CD1c-positive myeloid dendritic cell (primary cell): ENCODE results near the gene LSG1.

ENCODE experiments used
- DNase-seq: peaks from one replicate; pipeline ENCODE4 v3.0.0-alpha.2; 2016; ENCODE audit errors: extremely low spot score

The LSG1 gene

DNA sequence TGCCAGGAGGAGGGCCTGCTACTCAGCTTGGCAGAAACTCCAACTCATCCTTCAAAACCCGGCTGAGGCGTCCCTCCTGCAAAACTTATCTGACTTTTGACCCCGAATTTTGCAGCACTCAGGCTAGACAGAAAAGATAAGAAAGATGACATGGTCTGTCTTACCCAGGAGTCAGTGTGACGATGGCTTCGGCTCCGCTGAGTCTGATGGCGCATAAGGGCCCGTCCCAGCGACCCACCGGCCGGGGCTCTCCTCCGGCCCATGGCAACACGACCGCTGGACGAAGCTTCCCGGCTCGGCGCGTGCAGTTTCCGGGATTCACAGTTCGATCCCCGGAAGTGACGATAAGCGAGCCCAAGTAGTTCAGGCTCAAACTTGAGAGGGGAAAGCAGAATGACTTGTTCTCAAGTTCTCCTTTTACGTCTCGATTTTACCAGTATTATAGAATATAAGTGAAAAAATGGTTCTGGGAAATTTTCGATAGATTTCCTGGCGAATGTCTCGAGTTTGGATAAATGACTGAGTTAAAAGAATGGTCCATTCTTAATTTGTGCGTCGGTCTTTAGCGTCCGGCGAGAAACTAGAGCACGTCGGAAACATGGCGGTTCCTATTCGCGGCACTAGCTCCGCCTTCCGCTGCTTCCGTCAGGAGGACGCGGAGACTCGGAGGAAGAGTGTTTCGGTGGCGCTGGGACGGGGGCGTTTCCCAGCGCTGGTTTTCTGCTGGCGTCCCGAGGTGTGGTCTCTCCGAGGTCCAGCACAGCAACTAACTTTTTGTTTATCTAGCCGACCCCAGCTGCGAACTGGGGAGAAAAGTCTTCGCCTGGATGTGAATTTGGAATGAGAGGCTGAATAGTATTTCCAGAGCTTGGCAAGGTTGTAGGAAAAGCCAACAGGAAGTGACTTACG is at the start of gene LSG1:
TSS of gene LSG1 (minus strand) at position 292 of the 909 bp plus-strand sequence. CDS start at position 263, 29 bp downstream.
- peak; percentile 97 for DNase-seq

DNA sequence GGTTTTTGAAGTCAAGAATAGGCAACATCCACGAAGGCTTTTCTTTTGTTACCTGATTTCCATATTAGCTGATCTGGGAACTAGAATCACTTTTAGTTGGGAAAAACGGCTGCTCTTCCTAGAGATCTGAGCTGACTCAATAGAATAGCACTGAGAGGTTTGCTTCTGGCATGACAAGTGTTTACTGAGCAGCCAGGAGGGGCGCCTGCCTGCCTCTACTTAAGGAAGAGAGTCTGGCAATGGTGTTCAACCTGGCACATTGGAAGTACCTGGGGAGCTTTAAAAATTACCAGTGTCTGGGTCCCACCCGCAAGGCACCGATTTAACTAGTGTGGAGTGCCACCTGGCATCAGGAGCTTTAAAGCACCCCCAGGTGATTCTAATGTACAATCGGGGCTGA is 48.1 kb upstream of the LSG1 start:
- no peak for DNase-seq

DNA sequence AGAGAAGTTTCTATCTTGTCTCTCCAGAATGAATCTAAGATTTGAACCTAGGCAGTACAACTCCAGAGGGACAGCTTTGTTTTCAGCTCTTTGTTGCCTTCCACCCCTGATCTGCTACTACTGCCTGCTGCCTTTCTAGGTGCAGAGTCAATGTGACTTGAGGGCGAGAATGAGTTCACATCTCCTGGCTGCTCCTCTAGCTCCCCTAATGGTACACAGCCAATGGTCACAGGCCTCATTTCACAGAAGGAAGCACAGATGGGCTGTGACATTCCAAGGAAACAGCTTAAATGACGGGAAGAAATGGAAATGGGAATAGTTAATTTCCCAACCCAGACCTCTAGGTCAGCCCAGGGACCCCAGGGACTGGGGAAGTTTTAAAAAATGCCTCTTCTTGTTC is 46.1 kb upstream of the LSG1 start:
- DNase-seq = no peak

DNA sequence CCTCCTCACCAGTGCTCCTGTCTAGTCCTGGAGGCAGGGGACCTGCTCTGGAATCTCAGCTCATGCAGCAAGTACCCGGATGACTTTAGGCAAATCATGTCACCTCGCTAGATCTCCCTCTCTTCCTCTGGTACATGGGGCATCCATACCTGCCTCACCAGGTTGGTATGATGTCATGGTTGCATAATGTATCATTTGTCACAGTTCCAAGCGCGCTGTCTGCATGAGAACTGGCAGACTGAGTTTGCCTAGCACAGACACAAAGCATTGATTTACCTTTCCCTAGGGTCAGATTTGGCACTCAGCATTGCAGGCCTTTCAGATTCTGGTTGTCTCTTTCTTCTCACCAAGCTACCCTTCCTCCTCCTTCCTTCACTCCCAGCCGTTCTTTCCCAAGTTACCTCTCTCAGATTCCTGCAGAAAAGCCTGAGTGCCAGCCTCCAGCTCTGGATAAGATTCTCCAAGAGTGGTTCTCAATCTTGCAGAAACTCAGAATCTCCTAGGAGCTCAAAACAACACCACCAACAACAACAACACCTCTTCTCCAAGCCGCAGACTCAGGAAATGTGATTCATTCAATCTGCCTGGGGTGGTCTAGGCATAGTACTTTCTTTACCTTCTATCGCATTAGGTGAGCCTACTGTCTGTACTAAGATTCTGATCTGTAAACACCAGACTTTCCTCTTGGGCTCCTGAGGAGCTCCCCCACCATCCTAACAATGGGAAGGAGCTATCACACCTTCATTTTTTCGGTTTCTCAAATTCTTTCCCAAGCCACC is 43.2 kb upstream of the LSG1 start:
- DNase-seq = no peak

DNA sequence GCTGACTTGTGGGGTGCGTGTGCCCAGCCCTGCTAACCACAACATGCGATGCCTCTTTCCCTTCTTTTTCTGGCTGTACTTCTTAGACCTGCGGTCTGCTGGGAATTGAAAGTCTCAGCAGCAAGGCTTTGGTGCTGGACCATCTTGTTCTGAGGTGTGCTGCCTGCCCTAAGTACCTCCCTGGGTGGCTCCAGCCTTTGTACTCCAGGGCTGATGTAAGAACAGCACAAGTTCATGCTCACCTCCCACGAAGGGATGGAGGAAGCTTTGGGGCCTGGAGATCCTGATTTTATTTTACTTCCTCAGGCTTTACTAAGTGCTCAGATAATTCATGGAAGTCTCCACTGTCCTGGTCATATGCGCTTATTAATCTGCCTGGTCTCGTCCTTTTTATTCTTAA is 42.6 kb upstream of the LSG1 start:
- no peak for DNase-seq

DNA sequence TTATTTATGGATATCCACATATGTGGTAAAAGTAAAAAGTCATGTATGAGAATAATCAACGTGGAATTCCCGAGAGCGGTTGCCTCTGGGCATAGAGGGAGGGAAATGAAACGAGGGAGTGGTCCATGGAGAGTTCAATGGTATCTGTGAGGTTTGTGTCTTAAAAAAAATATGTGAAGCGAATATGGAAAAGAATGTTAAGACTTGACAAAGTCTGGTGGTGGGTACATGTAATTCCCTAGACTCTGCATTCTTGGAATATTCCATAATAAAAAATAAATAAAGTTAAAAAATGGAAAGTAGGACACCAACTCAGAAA is 42.1 kb upstream of the LSG1 start:
- DNase-seq = no peak

DNA sequence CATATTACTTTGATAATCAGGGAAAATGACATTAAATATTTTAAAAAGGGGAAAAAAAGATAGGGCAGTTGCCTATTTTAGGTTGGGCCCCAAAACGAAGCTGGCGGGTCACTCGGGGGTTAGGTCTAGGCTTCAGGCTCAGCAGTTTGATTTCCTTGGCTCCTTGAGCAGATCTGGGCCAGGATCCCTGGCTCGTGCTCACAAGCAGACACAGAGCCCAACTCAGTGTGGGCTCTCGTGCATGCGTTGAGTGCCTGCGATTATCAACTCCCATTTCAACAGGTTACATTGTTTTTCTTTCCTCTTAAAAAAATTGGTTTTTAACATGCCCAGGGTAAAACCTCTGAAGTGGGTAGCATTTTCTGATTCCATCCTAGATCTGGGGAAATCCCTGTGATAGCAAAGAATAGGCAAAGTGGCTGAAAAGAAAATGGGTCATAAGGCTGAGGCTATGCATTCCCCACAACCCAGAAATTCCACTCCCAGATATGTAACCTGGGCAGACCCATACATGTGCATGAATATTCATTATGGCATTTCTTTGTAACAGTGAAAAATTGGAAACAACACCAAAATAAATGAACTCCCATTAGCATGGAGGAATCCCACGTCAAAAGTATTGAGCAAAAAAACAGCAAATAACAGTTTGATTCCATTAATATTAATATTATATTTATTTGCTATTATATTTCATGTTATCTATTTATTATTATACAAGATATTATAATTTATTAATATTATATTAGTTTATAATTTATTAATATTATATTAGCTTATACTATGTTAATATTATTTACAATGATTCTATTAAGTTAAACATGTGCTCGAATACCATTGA is 41.5 kb upstream of the LSG1 start:
- DNase-seq = no peak

DNA sequence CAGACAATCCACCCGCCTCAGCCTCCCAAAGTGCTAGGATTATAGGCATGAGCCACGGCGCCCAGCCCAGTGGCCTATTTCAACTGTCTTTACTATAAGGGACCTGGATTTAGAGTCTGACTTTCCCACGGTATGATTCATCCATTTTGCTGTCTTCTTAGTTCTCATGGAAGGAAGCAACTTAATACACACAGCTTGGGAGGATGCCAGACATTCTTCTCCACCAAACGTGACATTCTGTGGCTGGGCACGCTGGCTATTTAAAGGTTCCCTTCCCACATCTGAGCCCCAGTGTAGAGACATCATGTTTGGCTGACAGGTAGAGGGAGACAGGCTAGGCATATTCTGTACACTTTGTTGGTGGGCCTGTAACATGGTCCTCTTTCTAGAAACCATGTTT is 39.9 kb upstream of the LSG1 start:
- DNase-seq = no peak

DNA sequence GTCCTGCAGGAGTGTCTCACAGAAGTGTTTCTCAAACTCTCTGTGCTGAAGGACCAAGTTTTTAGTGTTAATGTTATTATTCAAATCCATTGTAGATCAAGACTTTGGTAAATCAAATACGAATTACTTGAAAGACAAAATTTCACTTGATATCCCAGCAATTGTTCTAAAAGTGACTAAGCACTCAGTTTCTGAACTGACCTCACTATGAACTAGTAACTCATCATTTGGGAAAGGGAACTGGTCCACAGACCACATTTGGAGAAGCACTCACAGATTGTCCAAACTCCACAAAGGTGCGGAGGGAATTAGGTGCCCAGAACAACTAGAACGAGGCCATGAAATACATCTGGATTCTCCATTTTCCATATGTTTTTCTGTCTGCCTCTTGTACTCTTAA is 39.3 kb upstream of the LSG1 start:
- peak; percentile 17 for DNase-seq

DNA sequence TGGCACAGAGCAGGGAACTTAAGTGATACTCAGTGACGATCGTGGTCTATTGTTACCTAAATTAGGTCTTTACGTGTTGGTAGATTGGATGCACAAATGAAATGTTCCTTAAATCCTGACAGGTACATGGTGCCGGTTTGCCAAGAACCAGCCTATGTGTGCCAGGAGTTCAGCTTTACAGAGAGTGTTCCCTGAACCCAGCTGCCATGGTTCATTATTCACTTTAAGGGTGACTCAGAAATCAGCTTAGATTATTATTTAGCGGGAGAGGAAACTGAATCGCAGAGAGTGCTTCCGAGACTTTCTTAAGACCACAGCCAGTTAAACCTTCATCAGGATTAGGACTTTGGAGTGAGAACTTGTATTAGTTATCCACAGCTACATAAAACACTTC is 35.2 kb upstream of the LSG1 start:
- no peak for DNase-seq

DNA sequence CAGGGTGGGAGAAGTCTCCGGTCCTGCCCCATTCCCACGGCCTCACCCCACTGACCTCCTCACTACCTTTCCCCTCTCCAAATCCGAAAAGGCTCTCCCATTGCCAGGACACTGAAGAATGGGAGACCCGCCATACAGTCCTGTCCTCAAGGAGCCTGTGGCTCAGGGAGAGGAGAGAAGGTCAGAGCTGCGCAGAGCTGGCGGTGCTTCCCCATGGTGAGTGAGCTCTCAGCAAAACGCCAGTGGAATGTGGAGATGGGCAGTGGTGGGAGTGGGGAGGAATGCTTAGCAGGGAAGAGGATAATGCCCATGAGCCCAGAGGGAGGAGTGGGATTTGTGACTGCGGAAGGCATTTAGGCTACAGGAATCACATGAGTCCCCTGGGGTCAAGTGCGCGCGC is 33.8 kb upstream of the LSG1 start:
- DNase-seq = no peak

DNA sequence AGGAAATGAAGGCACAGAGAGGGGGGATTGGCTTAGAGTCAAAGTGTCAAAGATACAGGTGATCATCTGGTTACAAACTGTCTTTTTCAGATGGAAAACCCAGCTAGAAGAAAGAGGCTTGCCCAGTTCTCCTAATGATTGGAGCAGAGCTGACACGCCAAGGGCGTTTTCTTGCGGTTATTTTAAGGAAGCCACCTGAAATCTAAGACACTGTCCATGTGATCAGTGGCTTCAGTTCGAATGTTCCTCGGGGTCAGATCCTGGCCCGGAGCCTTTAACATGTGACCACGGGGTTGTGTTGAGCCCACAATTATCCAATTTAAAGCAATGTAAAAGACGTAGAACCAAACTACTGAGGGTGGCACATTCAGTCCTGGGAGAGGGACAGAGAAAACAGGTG is 33.2 kb upstream of the LSG1 start:
- DNase-seq = no peak

DNA sequence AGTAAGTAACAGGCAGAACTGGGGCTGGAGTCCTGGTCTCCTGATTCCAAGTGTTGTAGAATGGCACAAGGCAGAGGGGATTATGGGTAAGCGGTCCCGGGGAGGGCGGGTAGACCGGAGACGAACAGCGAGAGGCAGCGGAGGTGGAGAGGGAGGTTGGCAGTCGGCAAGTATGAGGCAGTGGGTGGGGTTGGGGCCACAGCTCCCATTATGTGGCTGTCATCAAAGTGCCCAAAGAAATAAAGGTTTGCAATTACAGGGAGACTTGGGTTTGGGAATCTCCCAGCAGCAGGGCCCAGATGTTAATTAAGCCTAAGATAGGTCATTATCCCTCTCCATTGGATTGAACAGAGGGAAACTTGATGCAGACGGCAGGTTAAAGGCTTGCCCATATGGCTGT is 30.6 kb upstream of the LSG1 start:
- no peak for DNase-seq

DNA sequence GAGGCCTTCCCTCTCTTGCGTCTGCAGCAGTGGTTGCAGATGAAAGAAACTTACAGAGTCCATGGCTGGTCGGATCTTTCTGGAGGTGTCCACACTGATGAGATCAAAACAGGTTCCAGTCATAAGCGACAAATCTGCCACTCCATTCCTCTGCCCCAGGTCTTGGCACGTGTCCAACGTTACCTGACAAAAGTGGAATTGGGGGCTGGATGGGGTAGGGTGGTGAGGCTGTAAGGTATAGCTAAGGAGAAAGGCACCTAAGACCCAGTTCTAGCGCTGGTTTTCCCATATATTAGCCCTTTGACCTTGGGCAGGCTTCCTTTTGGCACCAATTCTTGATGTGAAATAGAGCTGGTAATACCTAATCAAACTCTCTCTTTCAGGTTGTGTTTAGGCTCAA is 24.7 kb upstream of the LSG1 start:
- no peak for DNase-seq

DNA sequence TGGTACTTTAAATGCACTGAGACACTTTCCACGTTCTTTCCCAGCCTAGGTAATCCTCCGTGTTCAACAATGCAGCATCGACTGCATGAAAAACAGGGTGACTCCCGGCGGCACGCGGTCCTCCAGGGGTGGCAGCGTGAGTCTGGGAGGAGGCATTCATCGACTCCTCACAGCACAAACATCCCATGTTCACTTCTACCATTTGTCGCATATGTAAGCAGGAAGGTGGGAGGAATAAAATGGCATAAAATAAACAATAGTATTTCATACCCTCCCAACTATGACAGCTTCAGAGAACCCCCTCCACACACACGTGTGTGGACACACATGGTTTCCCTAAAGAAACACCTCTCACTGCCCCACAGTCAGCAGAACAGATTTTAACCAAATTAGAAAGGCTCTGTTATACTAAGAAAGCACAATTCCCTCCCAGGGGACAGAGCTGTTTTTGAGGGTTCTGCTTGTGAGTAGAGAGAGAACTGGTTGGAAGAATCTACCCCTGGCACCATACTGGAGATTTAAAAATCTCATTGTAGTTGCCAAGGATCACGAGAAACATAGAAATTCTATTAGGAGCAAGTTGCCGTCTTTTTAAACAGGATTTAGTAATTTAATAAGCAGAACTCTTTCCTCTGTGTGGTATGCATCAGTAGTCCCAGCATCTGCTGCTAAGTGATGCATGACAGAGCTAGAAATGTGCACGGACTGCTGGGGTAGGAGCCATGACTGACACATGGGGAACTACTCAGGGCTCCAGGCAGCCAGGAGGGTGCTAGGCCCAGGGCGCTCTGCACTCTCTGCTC is 19.7 kb upstream of the LSG1 start:
- DNase-seq = no peak

DNA sequence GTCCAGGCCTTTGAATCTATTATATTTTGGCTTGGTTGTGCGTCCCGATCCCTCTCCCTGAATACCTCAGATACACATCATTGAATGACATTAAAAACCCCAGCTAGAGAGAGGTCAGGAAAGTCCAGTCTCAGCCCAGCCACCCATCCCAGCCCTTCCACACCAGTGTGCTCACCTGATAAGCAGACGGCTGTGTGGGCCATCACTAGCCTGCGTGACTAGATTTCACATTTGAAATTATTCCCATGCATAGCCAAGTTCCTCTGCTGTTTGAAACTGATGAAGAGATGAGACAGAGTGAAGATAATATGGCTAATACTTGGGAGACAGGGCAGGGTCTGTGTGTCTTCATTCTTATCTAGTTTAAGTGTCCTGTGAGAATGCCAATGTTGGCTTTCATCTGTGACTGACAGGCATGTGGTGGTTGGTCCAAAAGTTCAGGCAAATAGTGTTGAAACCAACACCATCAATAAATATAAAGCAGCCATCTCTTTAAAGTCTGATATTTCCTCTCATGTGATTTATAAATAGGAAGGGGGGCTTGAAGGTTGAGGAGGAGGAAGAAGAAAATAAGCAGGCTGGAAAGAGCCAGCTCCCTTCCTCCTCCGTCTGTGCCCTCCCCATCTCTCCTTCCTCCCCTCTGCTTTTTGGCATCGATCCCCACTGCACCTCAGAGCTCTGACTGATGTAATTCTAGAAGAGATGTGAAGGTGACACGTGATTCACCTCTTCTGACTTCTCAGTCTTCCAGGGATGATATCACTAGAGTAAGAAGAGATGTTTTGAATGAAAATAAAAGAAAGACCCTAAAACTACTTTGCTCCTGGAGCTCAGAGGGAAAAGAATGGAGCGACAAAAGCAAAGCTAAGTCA is 18.7 kb upstream of the LSG1 start:
- DNase-seq = no peak

DNA sequence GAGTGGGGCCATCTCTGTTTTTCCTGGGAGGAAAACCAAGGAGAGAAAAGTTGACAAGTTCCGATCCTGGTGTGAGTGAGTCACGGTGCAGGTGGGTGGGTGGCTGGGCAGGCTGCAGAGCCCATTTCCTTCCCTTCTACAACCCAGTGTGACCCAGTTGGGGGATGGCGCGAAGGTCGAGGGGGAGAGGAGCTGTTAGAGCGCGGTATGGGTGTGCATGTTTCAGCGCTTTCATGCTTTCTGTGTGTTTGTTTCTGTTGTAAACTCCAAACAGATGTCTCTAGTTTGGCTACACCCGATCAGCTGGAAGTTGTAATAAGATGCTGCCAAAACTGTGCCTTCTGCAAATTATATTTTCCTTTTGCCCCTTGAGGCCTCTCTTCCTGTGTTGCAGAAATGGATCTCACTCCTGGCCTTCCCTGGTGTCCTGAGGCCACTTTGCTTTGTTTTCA is 17.5 kb upstream of the LSG1 start:
- peak; percentile 49 for DNase-seq

DNA sequence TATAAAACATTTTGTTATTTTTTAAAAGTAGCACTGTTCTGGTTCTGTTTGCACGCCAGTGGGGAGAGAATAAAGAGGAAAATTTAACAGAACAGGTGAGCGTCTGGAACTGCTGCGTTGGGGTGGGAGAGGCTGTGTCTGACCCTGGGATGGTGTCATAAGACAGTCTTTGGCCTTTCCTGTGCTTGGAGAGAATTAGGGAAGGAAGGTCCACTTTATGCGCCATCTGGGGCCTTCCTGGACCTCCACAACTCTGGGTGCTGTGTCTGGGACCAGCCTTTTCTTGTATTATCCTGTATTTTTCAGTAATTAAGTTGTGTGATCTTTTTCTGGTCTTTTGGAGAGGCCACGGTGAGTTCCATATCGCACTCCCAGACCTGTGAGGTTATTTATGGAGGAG is 17.0 kb upstream of the LSG1 start:
- DNase-seq = no peak

DNA sequence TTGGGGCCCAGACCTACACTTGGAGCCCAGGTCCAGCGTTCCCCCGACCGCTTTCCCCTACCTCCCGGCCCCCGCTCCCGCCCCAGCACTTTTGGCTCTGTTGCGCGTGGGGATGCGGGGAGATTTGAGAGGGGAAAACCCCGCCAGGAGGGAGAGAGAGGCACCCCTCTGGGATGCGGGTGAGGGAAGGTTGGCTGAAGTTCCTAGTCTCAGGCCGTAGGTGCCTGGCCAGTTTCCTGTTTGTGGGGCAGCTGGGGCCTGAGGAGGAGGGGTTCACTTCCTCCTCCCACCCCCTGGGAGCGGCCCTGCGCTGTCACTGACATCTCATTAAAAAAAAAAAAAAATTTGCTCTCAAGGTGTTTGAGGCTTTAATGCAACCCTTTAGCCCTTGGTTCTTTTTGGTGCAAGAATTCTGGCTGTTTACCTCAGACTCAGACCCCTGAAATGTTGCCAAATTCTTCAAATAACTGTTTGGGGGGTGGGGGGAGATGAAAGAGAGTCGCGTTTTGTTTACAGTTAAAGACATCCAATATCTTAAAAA is 16.3 kb upstream of the LSG1 start:
- peak; percentile 68 for DNase-seq

DNA sequence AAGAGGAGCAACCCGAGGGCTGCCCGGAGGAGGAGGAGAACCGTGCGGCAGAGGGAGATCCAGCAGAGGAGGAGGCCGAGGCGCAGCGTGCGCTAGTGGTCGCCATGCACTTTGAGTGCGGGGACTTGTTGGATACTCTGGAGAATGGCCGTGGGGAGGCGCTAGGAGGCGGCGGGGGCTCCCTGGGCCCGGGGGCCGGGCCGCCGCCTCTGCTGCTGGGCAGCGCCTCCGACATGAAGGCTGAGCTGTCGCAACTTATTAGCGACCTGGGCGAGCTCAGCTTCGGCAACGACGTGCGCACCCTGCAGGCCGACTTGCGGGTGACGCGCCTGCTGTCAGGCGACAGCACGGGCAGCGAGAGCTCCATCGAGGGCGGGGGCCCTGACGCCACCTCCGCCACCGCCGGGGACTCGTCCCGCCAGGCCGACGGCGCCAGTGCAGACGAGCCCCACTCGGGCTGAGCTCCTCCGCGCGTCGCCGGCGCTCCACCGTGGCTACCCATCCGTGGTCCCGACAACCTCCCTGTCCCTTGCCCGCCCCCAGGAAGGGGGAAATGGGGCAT is 15.7 kb upstream of the LSG1 start:
- peak; percentile 83 for DNase-seq
